SJSA1 (cell line): Measurements from ENCODE around the gene MAP3K10. TPM values are rescaled to one million over a fixed set of nuclear protein-coding genes. Genes with fewer than 3 reads are reported as not detected.

ENCODE experiments used
- DNase-seq, 2 experiments: peaks; one replicate each; pipeline ENCODE4 v3.0.0-alpha.2; 2015 to 2020; ENCODE audit warnings: low spot score in 2 of 2, low read depth in 1 of 2
- H3K27ac ChIP-seq: fragments of 250-450 bp; sonication (Bioruptor Pico); 2 replicates; pipeline ENCODE4 v1.5.1; 2020; ENCODE audit warnings: mild to moderate bottlenecking, moderate library complexity
- H3K27me3 ChIP-seq: fragments of 250-450 bp; sonication (Bioruptor Pico); replicated peaks from 2 replicates; pipeline ENCODE4 v1.5.1; 2020; ENCODE audit warnings: mild to moderate bottlenecking, moderate library complexity
- H3K36me3 ChIP-seq: fragments of 250-450 bp; sonication (Bioruptor Pico); 2 replicates; pipeline ENCODE4 v1.5.1; 2020; ENCODE audit warnings: mild to moderate bottlenecking
- H3K4me1 ChIP-seq: fragments of 250-450 bp; sonication (Bioruptor Pico); replicated peaks from 2 replicates; pipeline ENCODE4 v1.6.1; 2021; ENCODE audit warnings: mild to moderate bottlenecking
- H3K4me3 ChIP-seq: fragments of 250-450 bp; sonication (Bioruptor Pico); 2 replicates; pipeline ENCODE4 v1.5.1; 2020; ENCODE audit warnings: mild to moderate bottlenecking
- H3K9me3 ChIP-seq: fragments of 250-450 bp; sonication (Bioruptor Pico); replicated peaks from 2 replicates; pipeline ENCODE4 v1.5.1; 2020; ENCODE audit warnings: mild to moderate bottlenecking
- total RNA-seq: library from RNA; depleted of rRNA; stranded (reverse); fragments of >200 nt; shearing (Covaris generic); gene quantifications from 2 replicates; pipeline ENCODE4 v1.2.3, GENCODE V29; 2014

The MAP3K10 gene
- total RNA-seq, 1 experiment from 2014 or later, result 7.4 TPM

DNA sequence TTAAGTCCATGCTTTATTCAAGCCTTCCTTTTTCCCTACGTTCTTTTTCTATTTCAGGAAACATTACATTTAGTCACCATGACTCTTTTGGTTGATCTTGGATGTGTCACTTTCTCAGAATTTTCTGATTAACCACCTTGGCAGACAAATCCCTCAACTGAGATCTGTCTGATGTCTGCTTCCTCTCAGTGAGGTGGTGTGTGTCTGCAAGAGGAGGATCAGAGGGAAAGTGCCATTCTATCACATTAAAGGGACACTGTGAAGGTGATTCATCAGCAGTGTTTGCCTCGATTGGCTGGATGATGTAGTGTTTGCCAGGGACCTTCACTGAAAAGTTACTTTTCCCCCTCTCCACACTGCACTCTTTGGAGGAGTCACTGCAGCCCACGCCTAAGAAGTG is 38.3 kb downstream of the MAP3K10 start:
- no peak for DNase-seq
- Histone ChIP-seq H3K9me3 (no peaks in the 10 kb centered on the region), H3K4me1 (peaks cover 9% of the 10 kb centered on the region; the same call in 1 of the 2 replicates)

DNA sequence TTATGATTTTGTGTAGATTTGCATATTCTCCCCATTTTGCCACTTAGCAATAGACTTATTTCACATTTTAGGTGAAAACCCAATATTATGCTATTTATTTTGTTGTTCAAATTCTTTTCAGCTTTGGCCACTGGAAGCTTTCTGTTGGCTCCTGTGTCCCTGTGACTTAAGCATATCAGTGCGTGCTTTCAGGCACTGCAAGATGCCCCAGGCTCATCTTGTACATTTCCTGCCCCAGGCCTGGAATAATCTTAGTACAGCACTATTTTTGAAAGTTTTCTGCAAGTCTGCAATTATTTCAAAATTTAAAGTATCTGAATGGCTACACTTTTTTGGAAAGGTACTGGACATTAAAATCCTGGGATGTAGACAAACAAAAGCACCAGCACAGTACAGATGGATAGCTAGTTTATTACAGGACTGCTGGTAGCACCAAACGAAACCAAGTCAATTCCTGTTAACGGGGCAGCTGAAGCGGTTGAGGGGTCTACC is 38.7 kb downstream of the MAP3K10 start:
- Histone ChIP-seq H3K4me1 (peaks cover 9% of the 10 kb centered on the region; the same call in 1 of the 2 replicates), H3K36me3 (peaks cover 3% of the 10 kb centered on the region), H3K27ac (no peak overlapping the region), H3K27me3 (peaks cover 28% of the 10 kb centered on the region), H3K9me3 (no peaks in the 10 kb centered on the region), H3K4me3 (no peak overlapping the region)
- no peak for DNase-seq

More for the DNA sequence above, 38.3 kb downstream of the MAP3K10 start:
- H3K4me3 ChIP-seq, result no peak overlapping the region
- peaks cover 28% of the 10 kb centered on the region for H3K27me3 ChIP-seq
- H3K27ac ChIP-seq, result no peak overlapping the region
- no peaks in the 10 kb centered on the region for H3K36me3 ChIP-seq

DNA sequence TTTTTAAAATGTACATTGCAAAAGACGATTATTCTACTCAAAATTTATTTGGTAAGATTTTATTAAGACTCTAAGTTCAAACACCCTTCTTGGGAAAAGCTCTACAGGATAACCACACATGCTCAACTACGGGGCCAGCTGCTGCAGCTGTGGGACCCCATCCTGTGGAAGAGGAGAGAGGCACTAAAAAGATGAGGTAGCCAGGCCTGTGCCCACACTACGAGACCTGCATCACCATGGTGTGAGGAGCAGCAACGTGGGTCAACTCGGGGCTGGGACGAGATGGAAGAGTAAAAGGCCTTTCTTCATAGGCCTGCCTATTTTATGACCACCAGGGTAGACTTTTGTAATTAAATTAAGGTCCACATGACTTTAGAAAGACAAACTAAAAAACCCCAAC is 39.8 kb downstream of the MAP3K10 start:
- H3K36me3 ChIP-seq, result peaks cover 14% of the 10 kb centered on the region
- H3K4me1 ChIP-seq, result peaks cover 9% of the 10 kb centered on the region; the same call in 1 of the 2 replicates
- DNase-seq, result no peak
- no peaks in the 10 kb centered on the region for H3K9me3 ChIP-seq
- H3K27ac ChIP-seq, result no peak overlapping the region
- peaks cover 17% of the 10 kb centered on the region for H3K27me3 ChIP-seq
- H3K4me3 ChIP-seq, result no peak overlapping the region

DNA sequence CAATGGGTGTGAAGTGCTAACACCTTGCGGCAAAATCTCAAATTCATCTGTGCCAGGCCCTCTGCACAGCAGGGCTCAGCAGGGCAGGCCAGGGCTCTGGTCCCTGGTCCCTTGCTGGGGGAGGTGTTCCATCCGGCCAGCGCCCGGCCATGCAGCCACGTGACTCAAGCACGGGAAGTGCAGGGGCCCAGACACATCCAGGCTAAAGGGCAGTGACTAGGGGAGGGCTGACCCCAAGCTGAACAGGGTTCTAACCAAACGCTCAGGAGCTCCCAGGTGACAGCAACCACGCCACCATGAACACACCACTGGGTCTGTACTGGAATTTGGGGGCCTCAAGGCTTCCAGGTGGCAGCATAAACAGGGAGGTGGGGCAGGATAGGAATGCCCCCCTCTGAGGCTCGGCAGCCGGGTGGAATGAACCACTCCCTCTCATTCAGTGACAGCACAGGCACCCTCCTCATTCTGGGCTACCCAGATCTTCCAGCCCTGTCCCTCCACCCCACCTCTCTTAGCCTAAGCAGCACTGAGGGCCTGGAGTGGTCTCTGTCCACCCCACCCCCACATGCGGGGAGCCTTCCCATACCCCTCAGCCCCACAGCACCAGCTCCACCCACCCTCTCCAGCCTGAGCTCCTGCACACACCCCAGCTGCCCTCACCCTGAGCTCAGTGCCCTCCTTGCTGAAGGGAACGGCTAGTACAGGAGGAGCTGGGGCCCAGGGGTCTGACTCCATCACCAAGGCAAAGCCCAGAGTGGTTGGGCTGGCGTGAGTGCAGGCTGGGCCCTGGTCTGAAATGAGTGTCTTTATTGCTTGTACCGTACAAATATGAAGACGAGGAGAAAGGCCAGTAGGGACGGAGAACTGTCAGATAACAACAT is 40.6 kb downstream of the MAP3K10 start:
- Histone ChIP-seq H3K9me3 (no peaks in the 10 kb centered on the region), H3K4me1 (peaks cover 2% of the 10 kb centered on the region; the same call in 1 of the 2 replicates), H3K4me3 (no peak overlapping the region), H3K36me3 (peaks cover 21% of the 10 kb centered on the region), H3K27ac (no peak overlapping the region), H3K27me3 (peaks cover 10% of the 10 kb centered on the region)
- DNase-seq, result no peak

DNA sequence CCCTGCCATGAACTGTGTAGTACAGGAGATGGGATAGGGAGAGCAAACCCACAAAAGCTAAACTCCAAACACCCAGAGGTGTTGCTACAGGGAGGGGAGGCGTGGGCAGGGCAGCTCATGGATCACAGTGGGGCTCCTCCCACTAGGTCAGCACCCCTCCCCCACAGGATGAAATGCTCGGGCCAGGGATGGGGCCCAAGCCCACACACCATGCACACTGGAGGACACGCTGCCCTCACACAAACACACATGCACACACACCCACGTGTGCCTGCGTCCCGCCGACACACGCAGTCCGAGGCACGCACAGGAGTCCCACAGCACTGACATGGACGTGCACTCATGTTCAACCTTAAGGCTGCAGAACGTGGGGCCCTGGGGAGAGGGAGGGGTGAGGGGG is 41.3 kb downstream of the MAP3K10 start:
- H3K27me3 ChIP-seq, result peaks cover 3% of the 10 kb centered on the region

DNA sequence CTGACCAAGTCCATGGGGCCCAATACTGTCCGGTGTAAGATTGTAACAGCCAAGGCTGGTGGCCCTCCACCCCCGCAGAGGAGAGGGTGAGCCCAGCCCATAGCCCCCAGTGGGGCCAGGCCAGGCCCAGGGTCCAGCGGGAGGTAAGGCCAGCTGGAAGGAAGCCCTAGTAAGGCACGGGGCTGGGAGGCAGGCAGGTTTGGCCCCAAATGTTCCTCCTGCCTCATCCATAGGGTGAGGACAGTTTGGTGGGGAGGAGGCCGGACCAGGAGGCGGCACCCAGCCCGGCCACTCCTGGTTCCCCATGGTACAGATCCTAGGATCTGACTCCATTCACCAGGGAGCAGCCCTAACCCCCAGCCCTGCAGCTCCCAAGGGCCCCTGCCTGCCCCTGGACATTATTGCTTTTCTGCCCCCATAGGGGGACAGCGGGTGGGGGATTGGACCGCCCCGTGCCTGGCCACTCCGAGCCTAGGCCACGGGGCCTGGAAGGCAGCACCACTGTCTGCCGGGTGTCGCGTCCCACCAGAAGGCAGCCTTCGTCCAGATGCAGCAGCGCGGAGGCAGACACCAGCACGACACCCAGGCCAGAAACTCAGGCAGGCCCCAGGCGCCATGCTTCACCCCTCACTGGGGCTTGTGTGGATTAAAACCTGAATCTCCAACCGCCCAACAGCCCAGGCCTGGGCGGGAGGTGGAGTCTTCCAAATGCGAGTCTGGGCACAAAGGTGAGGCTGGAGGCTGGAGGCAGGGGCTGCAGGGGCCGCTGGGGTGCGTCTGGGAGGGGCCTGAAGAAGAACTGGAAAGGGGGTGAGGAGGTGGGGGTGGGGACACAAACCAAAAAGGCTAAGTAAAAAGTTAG is 42.0 kb downstream of the MAP3K10 start:
- H3K4me1 ChIP-seq, result no peaks in the 10 kb centered on the region

More for the DNA sequence above, 41.3 kb downstream of the MAP3K10 start:
- Histone ChIP-seq H3K36me3 (peaks cover 28% of the 10 kb centered on the region), H3K4me1 (no peaks in the 10 kb centered on the region), H3K9me3 (no peaks in the 10 kb centered on the region), H3K4me3 (no peak overlapping the region), H3K27ac (no peak overlapping the region)
- DNase-seq, result no peak

DNA sequence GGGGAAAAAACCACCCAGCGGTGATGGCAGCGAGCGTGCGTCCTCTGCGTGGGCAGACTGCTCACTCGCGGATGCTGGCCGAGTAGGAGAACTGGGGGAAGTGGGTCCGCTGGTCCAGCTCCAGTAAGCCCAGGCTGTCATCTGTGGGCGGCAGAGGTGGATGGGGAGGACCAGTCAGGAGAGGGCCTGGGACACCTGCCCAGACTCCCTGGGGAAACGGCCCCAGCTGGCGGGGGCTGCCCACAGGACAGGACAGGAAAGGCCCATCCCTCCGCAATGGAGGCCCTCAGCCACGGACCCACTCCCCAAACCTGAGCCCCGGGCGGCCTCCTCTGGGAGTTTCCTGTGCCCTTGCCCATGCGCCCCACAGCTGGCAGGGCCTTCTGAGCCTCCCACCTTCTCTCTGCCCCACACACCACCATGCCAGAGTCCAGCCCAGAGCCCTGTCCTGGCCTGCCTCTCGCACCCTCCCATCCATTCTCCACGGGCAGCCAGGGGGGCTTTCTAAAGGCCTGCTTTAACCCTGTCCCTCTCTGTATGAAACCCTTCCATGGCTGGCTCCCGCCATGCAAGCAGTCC is 42.7 kb downstream of the MAP3K10 start:
- no peaks in the 10 kb centered on the region for H3K4me1 ChIP-seq
- H3K9me3 ChIP-seq, result no peaks in the 10 kb centered on the region
- H3K27me3 ChIP-seq, result no peaks in the 10 kb centered on the region
- H3K4me3 ChIP-seq, result no peak overlapping the region
- no peak for DNase-seq
- no peak overlapping the region for H3K27ac ChIP-seq
- peaks cover 36% of the 10 kb centered on the region for H3K36me3 ChIP-seq

More for the DNA sequence above, 42.0 kb downstream of the MAP3K10 start:
- peaks cover 35% of the 10 kb centered on the region for H3K36me3 ChIP-seq
- H3K9me3 ChIP-seq, result no peaks in the 10 kb centered on the region
- no peak overlapping the region for H3K4me3 ChIP-seq
- H3K27ac ChIP-seq, result no peak overlapping the region
- DNase-seq, result no peak
- no peaks in the 10 kb centered on the region for H3K27me3 ChIP-seq

DNA sequence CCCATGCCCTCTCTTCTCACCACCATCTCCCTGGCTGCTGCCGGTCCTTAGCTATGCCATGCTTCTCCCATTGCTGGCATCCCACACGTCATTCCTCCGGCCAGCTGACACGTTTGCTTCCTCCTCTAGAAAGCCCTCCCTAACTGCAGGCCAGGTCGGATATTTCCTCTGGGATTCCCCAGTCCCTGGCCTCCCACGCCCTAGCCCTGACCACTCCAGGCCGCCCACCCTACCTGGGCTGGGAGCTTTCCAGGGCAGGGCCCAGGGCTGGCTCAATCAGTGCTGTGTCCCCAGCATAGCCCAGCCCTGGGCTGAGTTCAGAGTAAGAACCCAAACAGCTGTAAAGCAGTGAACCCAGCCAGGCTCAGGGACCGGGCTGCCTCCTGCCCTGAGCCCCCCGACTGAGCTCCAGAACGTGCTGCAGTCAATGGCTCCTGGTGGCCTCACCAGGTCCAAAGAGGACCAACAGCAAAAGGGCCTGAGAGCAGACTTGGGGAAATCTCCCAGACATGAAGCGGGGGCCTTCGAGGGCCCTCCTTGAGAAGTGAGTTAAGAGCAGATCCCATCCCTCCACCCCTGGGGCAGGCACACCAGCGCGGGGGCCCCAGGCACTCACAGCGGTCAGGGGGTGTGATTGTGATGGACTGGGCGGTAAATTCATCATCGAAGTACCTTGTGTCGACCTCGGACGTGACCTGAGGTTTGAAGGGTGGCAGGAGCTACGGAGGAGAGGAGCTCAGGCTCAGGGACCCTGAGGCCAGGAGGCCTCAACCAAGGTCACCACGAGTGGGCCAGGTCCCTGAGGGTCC is 43.4 kb downstream of the MAP3K10 start:
- Histone ChIP-seq H3K4me3 (no peak overlapping the region), H3K27ac (no peak overlapping the region), H3K4me1 (no peaks in the 10 kb centered on the region), H3K27me3 (no peaks in the 10 kb centered on the region), H3K9me3 (no peaks in the 10 kb centered on the region), H3K36me3 (peaks cover 38% of the 10 kb centered on the region)
- DNase-seq, result no peak

DNA sequence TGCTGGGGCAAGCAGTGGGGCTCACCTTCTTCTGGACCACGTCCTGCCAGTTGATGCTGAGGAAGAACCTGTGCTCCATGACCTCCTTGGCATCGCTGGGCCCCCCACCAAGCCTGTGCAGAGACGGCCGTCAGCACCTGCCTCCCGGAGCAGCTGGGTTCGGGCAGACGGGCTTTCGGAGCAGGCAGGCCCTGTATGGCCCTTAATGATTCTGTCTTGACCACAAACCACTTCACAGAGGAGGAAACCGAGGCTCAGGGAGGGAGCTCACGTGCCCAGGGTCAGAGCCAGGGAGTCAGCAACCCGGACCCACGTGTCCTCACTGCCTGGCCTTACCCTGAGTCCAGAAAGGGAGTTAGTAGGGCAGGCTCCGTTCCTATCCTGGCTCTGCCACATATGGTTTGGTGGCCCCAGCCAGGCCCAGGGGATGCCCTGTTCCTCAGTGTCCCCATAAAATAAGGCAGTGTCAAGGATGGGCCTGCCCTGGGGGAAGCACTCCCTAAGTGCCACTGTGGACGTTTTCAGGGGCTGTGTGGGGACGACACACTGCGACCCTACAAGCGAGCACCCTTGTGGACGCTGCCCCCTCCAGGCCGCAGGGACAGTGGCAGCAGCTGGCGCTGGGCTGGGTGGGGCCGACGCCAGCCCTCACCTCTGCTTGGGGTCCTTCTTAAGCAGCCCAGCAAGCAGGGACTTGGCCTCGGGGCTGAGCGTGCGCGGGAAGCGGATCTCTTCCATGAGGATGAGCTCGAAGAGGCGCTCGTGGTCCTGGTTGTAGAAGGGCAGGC is 44.2 kb downstream of the MAP3K10 start:
- no peaks in the 10 kb centered on the region for H3K27me3 ChIP-seq
- H3K9me3 ChIP-seq, result no peaks in the 10 kb centered on the region
- H3K4me3 ChIP-seq, result no peak overlapping the region
- peaks cover 45% of the 10 kb centered on the region for H3K36me3 ChIP-seq
- no peaks in the 10 kb centered on the region for H3K4me1 ChIP-seq
- DNase-seq, result no peak
- H3K27ac ChIP-seq, result no peak overlapping the region

DNA sequence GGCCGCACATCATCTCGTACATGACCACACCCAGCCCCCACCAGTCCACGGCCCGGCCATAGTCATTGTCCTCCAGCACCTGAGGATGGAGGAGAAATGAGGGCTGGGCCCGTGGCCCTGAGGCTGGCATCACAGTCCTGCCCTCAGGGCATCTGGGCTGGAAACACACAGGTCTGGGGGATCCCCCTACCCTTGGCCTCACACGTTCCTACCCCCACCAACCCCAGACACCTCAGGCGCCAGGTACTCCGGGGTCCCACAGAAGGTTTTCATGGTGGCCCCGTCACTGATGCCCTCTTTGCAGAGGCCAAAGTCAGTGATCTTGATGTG is 44.8 kb downstream of the MAP3K10 start:
- H3K36me3 ChIP-seq, result peaks cover 46% of the 10 kb centered on the region
- H3K27me3 ChIP-seq, result no peaks in the 10 kb centered on the region
- no peaks in the 10 kb centered on the region for H3K9me3 ChIP-seq
- H3K4me3 ChIP-seq, result no peak overlapping the region
- no peaks in the 10 kb centered on the region for H3K4me1 ChIP-seq
- no peak overlapping the region for H3K27ac ChIP-seq
- DNase-seq, result no peak

DNA sequence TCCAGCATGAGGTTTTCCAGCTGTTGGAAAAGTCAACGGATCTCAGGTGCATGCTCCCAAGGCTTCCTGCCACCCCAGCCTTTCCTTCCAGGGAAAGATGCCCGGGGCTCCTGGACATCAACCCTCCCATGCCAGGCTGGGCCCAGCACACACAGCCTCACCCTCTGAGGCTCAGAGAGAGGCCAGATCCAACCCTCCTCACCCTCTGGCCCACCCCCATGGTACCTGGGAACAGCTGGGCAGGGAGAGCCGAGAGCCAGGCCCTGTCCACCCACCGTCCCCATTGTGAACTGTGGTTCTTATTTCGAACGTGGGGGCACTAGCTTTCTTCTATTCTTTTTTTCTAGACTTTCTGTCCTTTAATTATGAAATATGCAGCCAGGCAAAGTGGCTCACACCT is 45.1 kb downstream of the MAP3K10 start:
- Histone ChIP-seq H3K4me3 (no peak overlapping the region), H3K9me3 (no peaks in the 10 kb centered on the region), H3K27me3 (no peaks in the 10 kb centered on the region), H3K4me1 (no peaks in the 10 kb centered on the region), H3K36me3 (peaks cover 49% of the 10 kb centered on the region), H3K27ac (no peak overlapping the region)
- no peak for DNase-seq

DNA sequence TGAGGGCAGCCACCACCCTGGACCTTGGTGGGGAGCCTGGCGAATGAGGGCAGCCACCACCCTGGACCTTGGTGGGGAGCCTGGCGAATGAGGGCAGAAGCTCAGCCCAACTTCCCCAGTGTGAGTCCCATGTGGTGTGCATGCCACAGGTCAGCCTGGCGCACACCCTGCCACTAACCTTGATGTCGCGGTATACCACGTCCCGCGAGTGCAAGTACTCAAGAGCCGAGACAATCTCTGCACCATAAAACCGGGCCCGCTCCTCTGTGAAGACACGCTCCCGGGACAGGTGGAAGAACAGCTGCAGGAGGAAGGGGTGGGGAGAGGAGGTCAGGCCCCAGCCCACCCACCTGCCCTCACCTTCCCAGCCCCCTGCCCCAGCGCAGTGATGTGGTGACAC is 46.6 kb downstream of the MAP3K10 start:
- H3K27me3 ChIP-seq, result no peaks in the 10 kb centered on the region
- DNase-seq, result no peak
- H3K9me3 ChIP-seq, result no peaks in the 10 kb centered on the region
- no peak overlapping the region for H3K27ac ChIP-seq
- H3K4me3 ChIP-seq, result no peak overlapping the region
- peaks cover 59% of the 10 kb centered on the region for H3K36me3 ChIP-seq
- no peaks in the 10 kb centered on the region for H3K4me1 ChIP-seq
